Esophagus (tissue), 2 donors: ENCODE data around the gene L2HGDH. TPM values are rescaled to one million over a fixed set of nuclear protein-coding genes. Genes with fewer than 3 reads are reported as not detected.

ENCODE experiments used
- H3K27ac ChIP-seq, 2 donors: one replicate each; pipeline ENCODE4 v1.5.1; 2013; ENCODE audit warnings: low read depth in 2 of 2, mild to moderate bottlenecking in 2 of 2, inconsistent platforms in 1 of 2, low read length in 1 of 2, moderate library complexity in 1 of 2
- H3K27me3 ChIP-seq, 2 donors: one replicate each; pipeline ENCODE4 v1.6.1; 2013; ENCODE audit warnings: low read length in 2 of 2, control low read depth in 1 of 2, mild to moderate bottlenecking in 1 of 2; ENCODE audit not compliant: insufficient read depth in 2 of 2, control insufficient read depth in 1 of 2
- H3K36me3 ChIP-seq, 2 donors: one replicate each; pipeline ENCODE4 v1.6.1; 2013; ENCODE audit warnings: low read length in 1 of 2; ENCODE audit not compliant: control insufficient read depth in 2 of 2, insufficient read depth in 2 of 2
- H3K4me1 ChIP-seq, 2 donors: one replicate each; pipeline ENCODE4 v1.6.1; 2013; ENCODE audit warnings: low read length in 1 of 2; ENCODE audit not compliant: control insufficient read depth in 2 of 2, insufficient read depth in 2 of 2
- H3K4me3 ChIP-seq, 2 donors: one replicate each; pipeline ENCODE4 v1.5.1; 2013; ENCODE audit warnings: low read length in 2 of 2, mild to moderate bottlenecking in 2 of 2, low read depth in 1 of 2, moderate library complexity in 1 of 2
- H3K9me3 ChIP-seq, 2 donors: one replicate each; pipeline ENCODE4 v1.6.1; 2013; ENCODE audit warnings: mild to moderate bottlenecking in 2 of 2, low read depth in 1 of 2, low read length in 1 of 2, moderate library complexity in 1 of 2; ENCODE audit not compliant: control insufficient read depth in 2 of 2, insufficient read depth in 1 of 2
- WGBS, 2 donors: extraction: QIAGEN DNeasy Blood & Tissue Kit; methylation state at CpG; one replicate each; pipeline ENCODE4 v1.1.7; 2013; 5-methylcytosine and 5-hydroxymethylcytosine counted together
- polyA plus RNA-seq, 2 donors: library from polyadenylated mRNA; stranded (reverse); fragments of 200-250 nt; gene quantifications; one replicate each; pipeline ENCODE4 v1.2.3, GENCODE V29; 2013
- donor health status: healthy with polysubstance abuse.
- donor health status: Bipolar disorder and iron deficiency.

The L2HGDH gene
- polyA plus RNA-seq, 2 donors, result 1.9 to 4.6 TPM

DNA sequence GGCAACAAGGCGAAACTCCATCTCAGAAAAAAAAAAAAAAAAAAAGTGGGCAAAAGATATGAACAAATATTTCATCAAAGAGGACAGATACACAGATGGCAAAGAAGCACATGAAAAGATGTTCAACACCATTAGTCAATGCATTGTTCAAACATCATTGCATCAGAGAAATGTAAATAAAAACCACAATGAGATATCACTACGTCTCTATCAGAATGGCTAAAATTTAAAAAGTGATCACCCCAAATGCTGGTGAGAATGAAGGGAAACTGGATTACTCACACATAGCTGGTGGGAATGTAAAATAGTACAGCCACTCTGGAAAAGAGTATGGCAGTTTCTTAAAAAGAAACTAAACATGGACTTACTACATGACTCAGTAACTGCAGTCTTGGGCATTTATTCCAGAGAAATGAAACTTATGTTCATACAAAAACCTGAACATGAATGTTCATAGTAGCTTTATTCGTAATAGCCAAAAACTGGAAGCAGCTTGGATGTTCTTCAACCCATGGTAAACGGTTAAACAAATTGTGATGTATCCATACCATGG lies 3.6 kb downstream of the L2HGDH start:
- Histone ChIP-seq H3K4me3 (no peak overlapping the region), H3K36me3 (no peaks in the 10 kb centered on the region), H3K4me1 (no peaks in the 10 kb centered on the region), H3K27ac (no peak overlapping the region), H3K27me3 (no peaks in the 10 kb centered on the region), H3K9me3 (no peaks in the 10 kb centered on the region)
- 82 to 84% methylated on average over 4 of the region's 4 CpGs for WGBS, 2 donors

GRCh38 chr14:50303744-50304471 lies 8.1 kb downstream of the L2HGDH start:
- no peak overlapping the region for H3K27ac ChIP-seq
- 78 to 82% methylated on average over 7 to 8 of the region's 8 CpGs for WGBS, 2 donors
- H3K27me3 ChIP-seq, result no peaks in the 10 kb centered on the region
- H3K4me1 ChIP-seq, result no peaks in the 10 kb centered on the region
- no peaks in the 10 kb centered on the region for H3K36me3 ChIP-seq
- H3K9me3 ChIP-seq, result no peaks in the 10 kb centered on the region
- H3K4me3 ChIP-seq, result no peak overlapping the region

GRCh38 chr14:50301914-50302313 lies 10.1 kb downstream of the L2HGDH start:
- Histone ChIP-seq H3K4me3 (no peak overlapping the region), H3K36me3 (no peaks in the 10 kb centered on the region), H3K9me3 (no peaks in the 10 kb centered on the region), H3K4me1 (no peaks in the 10 kb centered on the region), H3K27me3 (no peaks in the 10 kb centered on the region), H3K27ac (no peak overlapping the region)

GRCh38 chr14:50299585-50299984 lies 12.4 kb downstream of the L2HGDH start:
- 96 to 97% methylated on average over 2 of the region's 2 CpGs for WGBS, 2 donors
- Histone ChIP-seq H3K36me3 (no peaks in the 10 kb centered on the region), H3K4me3 (no peak overlapping the region), H3K4me1 (no peaks in the 10 kb centered on the region), H3K27ac (no peak overlapping the region), H3K9me3 (no peaks in the 10 kb centered on the region), H3K27me3 (no peaks in the 10 kb centered on the region)

- H3K4me3 ChIP-seq, result no peak overlapping the region
- no peaks in the 10 kb centered on the region for H3K4me1 ChIP-seq
- no peaks in the 10 kb centered on the region for H3K36me3 ChIP-seq
- no peak overlapping the region for H3K27ac ChIP-seq
- H3K27me3 ChIP-seq, result no peaks in the 10 kb centered on the region
- H3K9me3 ChIP-seq, result no peaks in the 10 kb centered on the region
- WGBS, 2 donors, result 88 to 97% methylated on average over 5 of the region's 5 CpGs
These were observed 21.7 kb downstream of the L2HGDH start for GRCh38 chr14:50290306-50290705.

DNA sequence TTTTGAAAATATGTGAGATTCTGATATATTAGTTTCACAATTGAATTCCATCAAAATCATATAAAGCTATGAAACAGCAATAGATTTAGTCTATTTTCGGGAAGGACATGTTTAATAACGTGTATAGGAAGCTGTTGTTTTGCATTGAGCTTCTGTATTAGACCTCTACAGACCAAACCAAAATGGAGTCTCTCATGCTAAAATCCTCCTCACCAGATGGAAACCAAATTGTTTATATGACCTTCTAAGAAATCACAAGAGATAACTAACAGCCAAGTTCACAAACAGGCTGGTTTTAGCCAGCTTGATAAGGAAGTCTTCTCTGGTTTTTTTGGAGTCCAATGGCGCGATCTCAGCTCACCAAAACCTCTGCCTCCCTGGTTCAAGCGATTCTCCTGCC lies 23.9 kb downstream of the L2HGDH start:
- Histone ChIP-seq H3K9me3 (no peaks in the 10 kb centered on the region), H3K4me1 (no peaks in the 10 kb centered on the region), H3K27me3 (no peaks in the 10 kb centered on the region), H3K36me3 (peaks cover 0 to 1% of the 10 kb centered on the region in 2 donors), H3K27ac (no peak overlapping the region), H3K4me3 (no peak overlapping the region)
- WGBS, 2 donors, result 94 to 96% methylated on average over 5 of the region's 5 CpGs

- no peak overlapping the region for H3K27ac ChIP-seq
- H3K9me3 ChIP-seq, result no peaks in the 10 kb centered on the region
- H3K4me3 ChIP-seq, result no peak overlapping the region
- H3K4me1 ChIP-seq, result no peaks in the 10 kb centered on the region
- peaks cover 0 to 2% of the 10 kb centered on the region in 2 donors for H3K36me3 ChIP-seq
- no peaks in the 10 kb centered on the region for H3K27me3 ChIP-seq
These were observed 26.2 kb downstream of the L2HGDH start for GRCh38 chr14:50285861-50286260.

DNA sequence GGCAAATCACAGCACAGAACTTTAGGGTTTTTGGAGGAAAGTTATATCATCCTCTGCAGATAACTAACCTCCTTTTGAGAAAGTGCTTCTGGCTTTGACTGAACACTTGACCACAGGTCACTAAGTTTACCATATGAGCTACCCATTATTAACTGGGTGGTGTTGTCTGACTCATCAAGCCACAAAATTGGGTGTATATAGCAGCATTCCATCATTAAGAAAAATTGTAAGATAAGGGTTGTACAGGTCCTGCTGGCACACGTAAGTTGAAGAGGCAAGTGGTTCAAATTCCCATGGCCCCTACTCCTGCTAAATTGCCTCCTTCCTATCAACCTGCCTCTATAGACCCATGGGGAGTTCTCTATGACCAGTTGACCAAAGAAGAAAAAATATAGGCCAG lies 39.5 kb downstream of the L2HGDH start:
- 95 to 97% methylated on average over 1 of the region's 1 CpG for WGBS, 2 donors
- Histone ChIP-seq H3K4me3 (no peak overlapping the region), H3K27ac (no peak overlapping the region), H3K9me3 (no peaks in the 10 kb centered on the region), H3K27me3 (no peaks in the 10 kb centered on the region), H3K4me1 (no peaks in the 10 kb centered on the region), H3K36me3 (peaks cover 0 to 4% of the 10 kb centered on the region in 2 donors)

DNA sequence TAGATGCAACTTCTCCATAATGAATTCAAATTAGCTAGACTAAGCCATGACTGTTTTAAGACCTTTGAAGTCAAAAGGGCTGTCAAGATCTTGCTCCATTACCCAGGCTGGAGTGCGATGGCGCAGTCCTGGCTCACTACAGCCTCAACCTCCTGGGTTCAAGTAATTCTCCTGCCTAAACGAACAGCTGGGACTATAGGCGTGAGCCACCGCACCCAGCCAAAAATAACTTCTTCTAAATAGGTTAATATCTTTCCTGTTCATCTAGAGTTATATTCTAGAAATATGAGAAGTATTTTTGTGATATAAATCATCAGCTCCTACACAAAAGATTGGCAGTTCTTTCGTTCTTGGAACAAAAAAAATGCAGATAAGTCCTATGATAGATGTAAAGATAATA lies 41.1 kb downstream of the L2HGDH start:
- H3K4me1 ChIP-seq, result no peaks in the 10 kb centered on the region
- no peaks in the 10 kb centered on the region for H3K27me3 ChIP-seq
- H3K4me3 ChIP-seq, result no peak overlapping the region
- H3K36me3 ChIP-seq, result peaks cover 0 to 4% of the 10 kb centered on the region in 2 donors
- H3K9me3 ChIP-seq, result no peaks in the 10 kb centered on the region
- 94 to 96% methylated on average over 6 of the region's 6 CpGs for WGBS, 2 donors
- H3K27ac ChIP-seq, result no peak overlapping the region

DNA sequence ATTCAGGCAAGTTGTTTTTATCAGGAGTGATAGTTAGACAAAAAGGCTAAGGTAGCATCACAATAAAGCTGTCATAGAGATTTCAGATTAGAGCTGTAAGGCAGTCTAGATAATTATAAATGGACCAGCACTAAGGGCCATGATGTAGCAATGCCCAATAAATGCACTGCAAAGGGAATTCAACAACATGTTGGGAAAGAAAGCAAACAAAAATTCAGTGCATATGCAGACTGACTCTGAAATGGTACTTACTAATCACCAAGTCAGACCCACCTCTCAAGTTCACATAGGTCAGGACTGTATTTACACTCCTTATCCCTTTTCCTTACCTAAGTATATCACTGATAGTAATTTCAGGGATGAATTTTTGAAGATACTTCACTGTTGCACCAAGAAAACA lies 47.0 kb downstream of the L2HGDH start:
- Histone ChIP-seq H3K27ac (no peak overlapping the region), H3K36me3 (peaks cover 0 to 4% of the 10 kb centered on the region in 2 donors), H3K27me3 (no peaks in the 10 kb centered on the region), H3K9me3 (no peaks in the 10 kb centered on the region), H3K4me1 (no peaks in the 10 kb centered on the region), H3K4me3 (no peak overlapping the region)
